DND-41 (cell line): Measurements from ENCODE around the gene ZDHHC18.
"Not testable (repeated sequence)": the region's sequence is repeated elsewhere in the genome, so short reads cannot be mapped to it uniquely, and the experiment has no call there.

Experiments
- ATAC-seq: fragments of 200-7000 bp; cut with Tn5 transposase; 3 replicates; pipeline ENCODE4 v1.9.1; 2021; ENCODE audit warnings: low read depth; ENCODE audit not compliant: insufficient read depth
- DNase-seq: peaks from one replicate; pipeline ENCODE4 v3.0.0-alpha.2; 2020
- H2AFZ ChIP-seq: 2 replicates; pipeline ENCODE4 v1.6.0; 2012; ENCODE audit warnings: low read depth, low read length
- H3K27ac ChIP-seq: 2 replicates; pipeline ENCODE4 v1.5.1; 2012; ENCODE audit warnings: low read length, inconsistent platforms
- H3K27me3 ChIP-seq: fragments of 200-600 bp; sonication (generic); 2 replicates; pipeline ENCODE4 v1.6.0; 2012; ENCODE audit warnings: low read length, mild to moderate bottlenecking, inconsistent platforms; ENCODE audit not compliant: insufficient read depth, poor library complexity
- H3K36me3 ChIP-seq: 2 replicates; pipeline ENCODE4 v1.5.1; 2012; ENCODE audit warnings: low read length, inconsistent platforms; ENCODE audit not compliant: insufficient read depth
- H3K4me1 ChIP-seq: 2 replicates; pipeline ENCODE4 v1.5.1; 2012; ENCODE audit warnings: mild to moderate bottlenecking, low read length; ENCODE audit not compliant: insufficient read depth
- H3K4me2 ChIP-seq: 2 replicates; pipeline ENCODE4 v1.6.0; 2012; ENCODE audit warnings: mild to moderate bottlenecking, moderate library complexity, low read length, inconsistent platforms; ENCODE audit not compliant: insufficient read depth
- H3K4me3 ChIP-seq, 2 experiments: fragments of 200-600 bp in 1 of 2; shearing (Covaris generic) in 1 of 2; 2 replicates each; pipeline ENCODE4 v1.5.1; 2012 to 2016; ENCODE audit warnings: inconsistent platforms in 2 of 2, low read length in 2 of 2, mild to moderate bottlenecking in 2 of 2, low read depth in 1 of 2, moderate library complexity in 1 of 2
- H3K79me2 ChIP-seq: 2 replicates; pipeline ENCODE4 v1.6.0; 2012; ENCODE audit warnings: low read length, inconsistent platforms; ENCODE audit not compliant: insufficient read depth
- H3K9ac ChIP-seq: 2 replicates; pipeline ENCODE4 v1.6.0; 2012; ENCODE audit warnings: low read depth, mild to moderate bottlenecking, inconsistent platforms, low read length, moderate library complexity
- H3K9me3 ChIP-seq: 2 replicates; pipeline ENCODE4 v1.5.1; 2012; ENCODE audit warnings: low read length, moderate library complexity, mild to moderate bottlenecking, inconsistent platforms; ENCODE audit not compliant: insufficient read depth, severe bottlenecking
- H4K20me1 ChIP-seq: 2 replicates; pipeline ENCODE4 v1.6.0; 2012; ENCODE audit warnings: low read length; ENCODE audit not compliant: insufficient read depth
- CTCF ChIP-seq: IDR thresholded peaks from 2 replicates; pipeline ENCODE4 v1.5.1; 2012; ENCODE audit warnings: borderline replicate concordance, low read length, moderate library complexity, mild to moderate bottlenecking; ENCODE audit not compliant: poor library complexity, severe bottlenecking; ENCODE audit errors: extremely low read depth
- EZH2 ChIP-seq: IDR thresholded peaks from 3 replicates; pipeline ENCODE4 v1.6.1; 2012; ENCODE audit warnings: borderline replicate concordance, low read depth, mild to moderate bottlenecking, moderate library complexity, low read length, inconsistent platforms; ENCODE audit not compliant: severe bottlenecking

The ZDHHC18 gene

GRCh38 chr1:26810105-26810504, 16.4 kb upstream of the ZDHHC18 start:
- peak; percentile 82 for TF ChIP-seq CTCF
- not testable (repeated sequence) for H3K4me3 ChIP-seq, H3K9ac ChIP-seq, H3K36me3 ChIP-seq, H3K9me3 ChIP-seq, H3K27ac ChIP-seq, H3K4me1 ChIP-seq, H3K79me2 ChIP-seq, H3K27me3 ChIP-seq, H4K20me1 ChIP-seq
- DNase-seq: peak; percentile 83
- peak overlapping the region; percentile 49; the same call in 1 of the 2 replicates for H2AFZ ChIP-seq
- H3K4me2 ChIP-seq: peak overlapping the region; percentile 14; the same call in 1 of the 2 replicates
- ATAC-seq: peak; percentile 88

GRCh38 chr1:26811057-26811456, 15.4 kb upstream of the ZDHHC18 start:
- no peaks in the 10 kb centered on the region for H3K9me3 ChIP-seq
- H3K27me3 ChIP-seq: no peaks in the 10 kb centered on the region

GRCh38 chr1:26811708-26812107, 14.8 kb upstream of the ZDHHC18 start:
- ATAC-seq (no peak), DNase-seq (no peak)
- H2AFZ ChIP-seq: no peak overlapping the region
- no peak for TF ChIP-seq EZH2
- TF ChIP-seq CTCF: no peak
- H3K36me3 ChIP-seq: no peaks in the 10 kb centered on the region
- no peaks in the 10 kb centered on the region for H3K79me2 ChIP-seq
- H3K27me3 ChIP-seq: no peaks in the 10 kb centered on the region
- no peak overlapping the region for H3K27ac ChIP-seq
- no peak overlapping the region for H3K4me3 ChIP-seq
- H3K9me3 ChIP-seq: no peaks in the 10 kb centered on the region
- H4K20me1 ChIP-seq: no peaks in the 10 kb centered on the region
- H3K4me2 ChIP-seq: no peak overlapping the region
- H3K4me1 ChIP-seq: no peaks in the 10 kb centered on the region
- H3K9ac ChIP-seq: no peak overlapping the region

More at GRCh38 chr1:26811057-26811456, 15.4 kb upstream of the ZDHHC18 start:
- no peak overlapping the region for H3K4me2 ChIP-seq
- H4K20me1 ChIP-seq: no peaks in the 10 kb centered on the region
- no peak overlapping the region for H3K4me3 ChIP-seq
- ATAC-seq (no peak), DNase-seq (no peak)
- no peak overlapping the region for H3K9ac ChIP-seq
- H3K4me1 ChIP-seq: no peaks in the 10 kb centered on the region
- TF ChIP-seq CTCF: no peak
- TF ChIP-seq EZH2: no peak
- H2AFZ ChIP-seq: no peak overlapping the region
- no peak overlapping the region for H3K27ac ChIP-seq
- no peaks in the 10 kb centered on the region for H3K36me3 ChIP-seq
- H3K79me2 ChIP-seq: no peaks in the 10 kb centered on the region

- Histone ChIP-seq H3K9ac (no peak overlapping the region), H3K27ac (no peak overlapping the region)
Measured at GRCh38 chr1:26814377-26814776, 12.1 kb upstream of the ZDHHC18 start.

More at GRCh38 chr1:26814377-26814776, 12.1 kb upstream of the ZDHHC18 start:
- H3K36me3 ChIP-seq: no peaks in the 10 kb centered on the region
- TF ChIP-seq EZH2 (no peak), CTCF (no peak)
- no peak overlapping the region for H2AFZ ChIP-seq
- H4K20me1 ChIP-seq: no peaks in the 10 kb centered on the region
- H3K79me2 ChIP-seq: no peaks in the 10 kb centered on the region
- no peaks in the 10 kb centered on the region for H3K9me3 ChIP-seq
- no peak for ATAC-seq
- H3K27me3 ChIP-seq: no peaks in the 10 kb centered on the region
- no peak overlapping the region for H3K4me3 ChIP-seq
- H3K4me1 ChIP-seq: no peaks in the 10 kb centered on the region
- no peak for DNase-seq
- no peak overlapping the region for H3K4me2 ChIP-seq
